ENCODE data around the gene SYT12. TPM values are rescaled to one million over a fixed set of nuclear protein-coding genes. Genes with fewer than 3 reads are reported as not detected.

Gene SYT12
- total RNA-seq, 1 donor from 2014 or later = 0.67 TPM

DNA sequence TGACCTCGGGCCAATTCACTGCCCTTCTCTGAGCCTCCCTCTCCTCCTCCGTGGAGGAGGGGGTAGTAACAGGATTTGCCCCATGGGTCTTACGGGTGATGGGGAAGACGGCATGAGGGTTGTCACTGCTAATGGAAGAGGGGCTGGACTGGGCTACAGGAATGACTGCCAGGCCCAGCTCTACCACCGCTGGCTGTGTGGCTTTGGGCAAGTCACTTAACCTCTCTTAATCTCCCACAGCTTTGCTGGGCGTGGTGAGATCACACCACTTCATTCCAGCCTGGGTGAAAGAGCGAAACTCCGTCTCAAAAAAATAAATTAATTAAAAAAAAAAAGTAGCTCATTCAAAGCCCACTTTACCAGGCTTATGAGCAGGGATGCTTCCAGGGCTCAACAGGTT lies 2.8 kb downstream of the SYT12 start:
- peaks cover 33% of the 10 kb centered on the region for H3K27me3 Mint-ChIP-seq (ENCODE audit: insufficient read depth, low read depth)
- no peak for TF ChIP-seq EZH2 (IDR thresholded peaks at IDR 0.05)
- TF ChIP-seq EZH2phosphoT487 (IDR thresholded peaks at IDR 0.05) = no peak
- TF ChIP-seq, protein P1, sequence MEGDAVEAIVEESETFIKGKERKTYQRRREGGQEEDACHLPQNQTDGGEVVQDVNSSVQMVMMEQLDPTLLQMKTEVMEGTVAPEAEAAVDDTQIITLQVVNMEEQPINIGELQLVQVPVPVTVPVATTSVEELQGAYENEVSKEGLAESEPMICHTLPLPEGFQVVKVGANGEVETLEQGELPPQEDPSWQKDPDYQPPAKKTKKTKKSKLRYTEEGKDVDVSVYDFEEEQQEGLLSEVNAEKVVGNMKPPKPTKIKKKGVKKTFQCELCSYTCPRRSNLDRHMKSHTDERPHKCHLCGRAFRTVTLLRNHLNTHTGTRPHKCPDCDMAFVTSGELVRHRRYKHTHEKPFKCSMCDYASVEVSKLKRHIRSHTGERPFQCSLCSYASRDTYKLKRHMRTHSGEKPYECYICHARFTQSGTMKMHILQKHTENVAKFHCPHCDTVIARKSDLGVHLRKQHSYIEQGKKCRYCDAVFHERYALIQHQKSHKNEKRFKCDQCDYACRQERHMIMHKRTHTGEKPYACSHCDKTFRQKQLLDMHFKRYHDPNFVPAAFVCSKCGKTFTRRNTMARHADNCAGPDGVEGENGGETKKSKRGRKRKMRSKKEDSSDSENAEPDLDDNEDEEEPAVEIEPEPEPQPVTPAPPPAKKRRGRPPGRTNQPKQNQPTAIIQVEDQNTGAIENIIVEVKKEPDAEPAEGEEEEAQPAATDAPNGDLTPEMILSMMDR (IDR thresholded peaks at IDR 0.05) = no peak
- no peaks in the 10 kb centered on the region for H3K9me3 ChIP-seq (ENCODE audit: low read depth)

DNA sequence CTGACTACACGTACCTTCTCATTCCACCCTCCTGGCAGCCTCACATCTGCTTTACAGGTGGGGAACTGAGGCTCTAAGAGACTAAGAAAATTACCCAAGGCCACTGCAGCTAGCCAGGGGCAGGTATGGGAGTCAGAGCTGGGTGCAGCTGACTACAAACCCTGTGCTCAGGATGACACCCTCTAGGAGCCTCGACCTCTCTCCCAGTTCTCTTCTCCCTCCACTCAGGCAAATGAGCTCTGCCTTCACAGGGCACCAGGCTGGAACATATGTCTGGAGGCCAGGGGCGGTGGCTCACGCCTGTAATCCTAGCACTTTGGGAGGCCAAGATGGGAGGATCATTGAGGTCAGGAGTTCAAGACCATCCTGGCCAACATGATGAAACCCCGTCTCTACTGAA lies 4.0 kb downstream of the SYT12 start:
- peaks cover 42% of the 10 kb centered on the region for H3K27me3 ChIP-seq
- H2AFZ ChIP-seq (replicated peaks) = no peak overlapping the region
- no peak overlapping the region for H3K27ac Mint-ChIP-seq
- peaks cover 4% of the 10 kb centered on the region for H3K4me1 Mint-ChIP-seq
- no peak overlapping the region for H3K9ac ChIP-seq
- H3K36me3 Mint-ChIP-seq = no peaks in the 10 kb centered on the region
- peaks cover 13% of the 10 kb centered on the region for H4K20me1 ChIP-seq (ENCODE audit: low read depth)
- no peak overlapping the region for H3K27ac ChIP-seq
- H3K4me3 ChIP-seq = no peak overlapping the region
- H3K4me2 ChIP-seq = no peak overlapping the region
- H3K9me3 ChIP-seq (ENCODE audit: low read depth) = no peaks in the 10 kb centered on the region
- H3K79me2 ChIP-seq (ENCODE audit: low read depth) = no peaks in the 10 kb centered on the region
- DNase-seq (ENCODE audit: low spot score) = no peak
- H3K36me3 ChIP-seq = no peaks in the 10 kb centered on the region
- TF ChIP-seq EZH2phosphoT487 (IDR thresholded peaks at IDR 0.05) (no peak), EZH2 (IDR thresholded peaks at IDR 0.05) (no peak)
- TF ChIP-seq, protein P1 (IDR thresholded peaks at IDR 0.05) = no peak
- no peak overlapping the region for H3K4me3 Mint-ChIP-seq
- H3F3A ChIP-seq (ENCODE audit: low read depth) = peaks cover 6% of the 10 kb centered on the region
- H3K9me3 Mint-ChIP-seq = no peaks in the 10 kb centered on the region
- peaks cover 9% of the 10 kb centered on the region for H3K4me1 ChIP-seq
- peaks cover 27% of the 10 kb centered on the region for H3K27me3 Mint-ChIP-seq (ENCODE audit: insufficient read depth, low read depth)

More for the DNA sequence above, 2.8 kb downstream of the SYT12 start:
- peaks cover 9% of the 10 kb centered on the region for H3K4me1 ChIP-seq
- no peak overlapping the region for H3K27ac ChIP-seq
- H3K9me3 Mint-ChIP-seq = no peaks in the 10 kb centered on the region
- no peaks in the 10 kb centered on the region for H3K36me3 ChIP-seq
- DNase-seq (ENCODE audit: low spot score) = no peak
- no peak overlapping the region for H3K4me2 ChIP-seq
- H3K27me3 ChIP-seq = peaks cover 50% of the 10 kb centered on the region
- H3K27ac Mint-ChIP-seq = no peak overlapping the region
- H3K36me3 Mint-ChIP-seq = no peaks in the 10 kb centered on the region
- no peak overlapping the region for H3K9ac ChIP-seq
- H3K4me3 Mint-ChIP-seq = no peak overlapping the region
- peaks cover 6% of the 10 kb centered on the region for H3F3A ChIP-seq (ENCODE audit: low read depth)
- peaks cover 3% of the 10 kb centered on the region for H3K4me1 Mint-ChIP-seq
- no peak overlapping the region for H3K4me3 ChIP-seq
- H3K79me2 ChIP-seq (ENCODE audit: low read depth) = no peaks in the 10 kb centered on the region
- peaks cover 13% of the 10 kb centered on the region for H4K20me1 ChIP-seq (ENCODE audit: low read depth)
- H2AFZ ChIP-seq (replicated peaks) = no peak overlapping the region

DNA sequence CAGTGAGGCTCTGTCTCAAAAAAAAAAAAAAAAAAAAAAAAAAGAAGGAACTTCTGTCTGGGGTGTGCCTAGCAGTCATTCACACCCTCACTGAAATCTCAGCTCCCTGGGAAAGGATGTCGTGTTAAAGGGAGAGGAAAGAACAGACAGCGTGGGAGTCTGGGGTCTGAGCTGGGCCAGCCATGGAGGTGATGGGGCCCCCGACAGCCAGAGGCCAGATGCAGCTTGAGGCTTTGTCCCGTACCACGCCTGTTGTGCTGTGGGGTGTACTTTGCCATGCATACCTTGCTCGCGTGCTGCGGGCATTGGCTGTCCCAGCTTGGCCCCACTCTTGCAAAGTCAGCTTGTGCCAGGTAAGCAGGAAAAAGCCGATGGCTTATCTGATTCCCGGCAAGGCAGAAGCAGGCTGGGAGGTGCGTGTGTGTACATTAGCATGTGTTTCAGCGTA lies 4.6 kb downstream of the SYT12 start:
- TF ChIP-seq EZH2phosphoT487 (IDR thresholded peaks at IDR 0.05) (no peak), EZH2 (IDR thresholded peaks at IDR 0.05) (no peak)
- TF ChIP-seq, protein P1 (IDR thresholded peaks at IDR 0.05) = no peak
- Histone ChIP-seq H3K4me2 (no peak overlapping the region), H3K27ac (no peak overlapping the region), H3K79me2 (ENCODE audit: low read depth) (no peaks in the 10 kb centered on the region), H4K20me1 (ENCODE audit: low read depth) (peaks cover 12% of the 10 kb centered on the region), H2AFZ (replicated peaks) (no peak overlapping the region), H3K27me3 (peaks cover 36% of the 10 kb centered on the region), H3F3A (ENCODE audit: low read depth) (peaks cover 6% of the 10 kb centered on the region), H3K9me3 (ENCODE audit: low read depth) (no peaks in the 10 kb centered on the region), H3K36me3 (no peaks in the 10 kb centered on the region), H3K4me1 (peaks cover 9% of the 10 kb centered on the region), H3K4me3 (no peak overlapping the region), H3K9ac (no peak overlapping the region)
- no peak overlapping the region for H3K27ac Mint-ChIP-seq
- H3K36me3 Mint-ChIP-seq = no peaks in the 10 kb centered on the region
- no peak overlapping the region for H3K4me3 Mint-ChIP-seq
- H3K4me1 Mint-ChIP-seq = peaks cover 5% of the 10 kb centered on the region
- peaks cover 22% of the 10 kb centered on the region for H3K27me3 Mint-ChIP-seq (ENCODE audit: insufficient read depth, low read depth)
- no peak for DNase-seq (ENCODE audit: low spot score)
- H3K9me3 Mint-ChIP-seq = no peaks in the 10 kb centered on the region

All from neural progenitor cell (in vitro differentiated cells).